GM12878 (cell line): ENCODE measurements around the gene RPS16. TPM values are rescaled to one million over a fixed set of nuclear protein-coding genes. Genes with fewer than 3 reads are reported as not detected.

Experiments
- ATAC-seq: fragments of 200-7000 bp; cut with Tn5 transposase; 3 replicates; pipeline ENCODE4 v1.9.1; 2020; ENCODE audit warnings: mild to moderate bottlenecking, moderate library complexity
- BruUV-seq: library from RNA; stranded (reverse); fragments of 400-500 nt; replicated peaks from 2 replicates; lab custom pipeline; 2021; lab: Mats Ljungman, UMichigan
- CTCF ChIA-PET: fragments of 300-600 bp; sonication (Branson Sonifier 250); formaldehyde crosslinking; extraction: SDS; loops from one replicate; lab custom pipeline; 2021; ENCODE audit warnings: inconsistent platforms; lab: Yijun Ruan, JAX
- POLR2A ChIA-PET: fragments of 350-600 bp; formaldehyde crosslinking; extraction: SDS; loops from one replicate; lab custom pipeline; 2021; ENCODE audit warnings: inconsistent platforms; lab: Charles Lee
- RAD21 ChIA-PET: fragments of 300-600 bp; sonication (Branson Sonifier 250); formaldehyde crosslinking; loops from one replicate; lab custom pipeline; 2023; ENCODE audit warnings: antibody characterized with exemption; ENCODE audit not compliant: unreplicated experiment; lab: Charles Lee
- SMC1A ChIA-PET: fragments of 300-600 bp; sonication (Branson Sonifier 250); formaldehyde crosslinking; loops from one replicate; lab custom pipeline; 2023; ENCODE audit not compliant: unreplicated experiment, uncharacterized antibody; lab: Charles Lee
- DNase-seq: peaks from one replicate; pipeline ENCODE4 v3.0.0-alpha.2; 2011; ENCODE audit warnings: low read depth, low spot score
- FAIRE-seq: peaks from 3 replicates; lab custom pipeline; 2011; peaks lifted over from hg19 to GRCh38; lab: Jason Lieb, UNC
- H2AFZ ChIP-seq: 2 replicates; pipeline ENCODE4 v1.6.0; 2011; ENCODE audit warnings: low read depth, low read length, control low read depth; ENCODE audit not compliant: control insufficient read depth
- H3K27ac ChIP-seq: 2 replicates; pipeline ENCODE4 v1.5.1; 2011; ENCODE audit warnings: control low read depth; ENCODE audit not compliant: control insufficient read depth, insufficient read depth
- H3K27me3 ChIP-seq, 2 experiments: replicated peaks in 1 of 2; 2 replicates each; pipeline versions ENCODE4 v1.6.0 to v1.6.1; 2011; ENCODE audit warnings: low read length in 1 of 2; ENCODE audit not compliant: control insufficient read depth in 2 of 2, insufficient read depth in 2 of 2
- H3K36me3 ChIP-seq, 2 experiments: 2 replicates each; pipeline ENCODE4 v1.5.1; 2011; ENCODE audit warnings: low read length in 1 of 2; ENCODE audit not compliant: control insufficient read depth in 2 of 2, insufficient read depth in 2 of 2
- H3K4me1 ChIP-seq: 2 replicates; pipeline ENCODE4 v1.6.1; 2011; ENCODE audit warnings: mild to moderate bottlenecking, low read length, moderate library complexity, mixed read lengths; ENCODE audit not compliant: control insufficient read depth, insufficient read depth
- H3K4me2 ChIP-seq: 2 replicates; pipeline ENCODE4 v1.6.0; 2011; ENCODE audit warnings: control low read depth; ENCODE audit not compliant: control insufficient read depth, insufficient read depth
- H3K4me3 ChIP-seq: fragments of 200-600 bp; sonication (generic); 2 replicates; pipeline ENCODE4 v1.5.1; 2016
- H3K79me2 ChIP-seq: 2 replicates; pipeline ENCODE4 v1.6.0; 2011; ENCODE audit warnings: low read length; ENCODE audit not compliant: control insufficient read depth, insufficient read depth
- H3K9ac ChIP-seq: 2 replicates; pipeline ENCODE4 v1.8.0; 2011; ENCODE audit warnings: low read length, control low read depth, mixed read lengths; ENCODE audit not compliant: control insufficient read depth, insufficient read depth
- H3K9me3 ChIP-seq: replicated peaks from 3 replicates; pipeline ENCODE4 v1.5.1; 2011; ENCODE audit warnings: mild to moderate bottlenecking, low read length; ENCODE audit not compliant: control insufficient read depth, insufficient read depth
- H4K20me1 ChIP-seq: 2 replicates; pipeline ENCODE4 v1.6.0; 2011; ENCODE audit not compliant: control insufficient read depth, insufficient read depth
- CBFB ChIP-seq: IDR thresholded peaks from 2 replicates; pipeline ENCODE4 v1.6.1; 2016; ENCODE audit warnings: antibody characterized with exemption, low read depth
- EED ChIP-seq: sonication (generic); IDR thresholded peaks from 2 replicates; pipeline ENCODE4 v1.6.1; 2016; ENCODE audit warnings: antibody characterized with exemption, low read depth
- FOXK2 ChIP-seq: fragments of 450-650 bp; IDR thresholded peaks from 2 replicates; pipeline ENCODE4 v1.6.1; 2017; ENCODE audit warnings: mild to moderate bottlenecking, moderate library complexity
- HDAC2 ChIP-seq: fragments of 200-600 bp; sonication (generic); IDR thresholded peaks from 2 replicates; pipeline ENCODE4 v1.6.1; 2017
- HDAC6 ChIP-seq: fragments of 200-600 bp; sonication (generic); IDR thresholded peaks from one replicate; pipeline ENCODE4 v1.8.0; 2017; ENCODE audit warnings: antibody characterized with exemption; ENCODE audit not compliant: unreplicated experiment
- HDGF ChIP-seq: fragments of 450-650 bp; IDR thresholded peaks from 2 replicates; pipeline ENCODE4 v1.6.1; 2016; ENCODE audit warnings: antibody characterized with exemption
- HSF1 ChIP-seq: fragments of 150-350 bp; IDR thresholded peaks from 2 replicates; pipeline ENCODE4 v1.6.1; 2014; ENCODE audit warnings: mild to moderate bottlenecking, low read depth, low read length
- JUND ChIP-seq: IDR thresholded peaks from 2 replicates; pipeline ENCODE4 v1.6.1; 2012; ENCODE audit warnings: low read depth, mild to moderate bottlenecking, low read length, improper control_type of control experiment, moderate library complexity
- MTA2 ChIP-seq: fragments of 450-650 bp; IDR thresholded peaks from 2 replicates; pipeline ENCODE4 v1.6.1; 2016; ENCODE audit warnings: low read depth, mild to moderate bottlenecking, moderate library complexity
- PBX3 ChIP-seq: IDR thresholded peaks from 2 replicates; pipeline ENCODE4 v1.6.1; 2011; ENCODE audit warnings: mild to moderate bottlenecking, low read depth, low read length, moderate library complexity; ENCODE audit not compliant: insufficient replicate concordance
- POLR2A ChIP-seq: IDR thresholded peaks from 2 replicates; pipeline ENCODE4 v1.6.1; 2011; ENCODE audit warnings: low read depth, mild to moderate bottlenecking, low read length
- RAD21 ChIP-seq: IDR thresholded peaks from 2 replicates; pipeline ENCODE4 v1.6.1; 2011; ENCODE audit warnings: mild to moderate bottlenecking, low read depth, low read length, moderate library complexity; ENCODE audit not compliant: insufficient read depth
- SMARCA5 ChIP-seq: fragments of 450-650 bp; IDR thresholded peaks from 2 replicates; pipeline ENCODE4 v1.6.1; 2017; ENCODE audit warnings: mild to moderate bottlenecking
- YBX1 ChIP-seq: fragments of 450-650 bp; IDR thresholded peaks from 2 replicates; pipeline ENCODE4 v1.6.1; 2016; ENCODE audit warnings: antibody characterized with exemption
- WGBS: methylation state at CpG from one replicate; pipeline ENCODE4 v1.1.6; 2016; ENCODE audit warnings: low lambda C conversion rate; ENCODE audit not compliant: insufficient replicate concordance, insufficient coverage; ENCODE audit errors: missing lambda C conversion rate; 5-methylcytosine and 5-hydroxymethylcytosine counted together
- in situ Hi-C: fragments of 300-500 bp; cut with MboI; formaldehyde crosslinking; loops from 9 replicates; pipeline ENCODE4 v1.14.3; 2018; ENCODE audit warnings: mixed read lengths
- intact Hi-C: fragments of 100-400 bp; cut with micrococcal nuclease; formaldehyde crosslinking; loops from one replicate; pipeline ENCODE4 v1.14.2; 2022; ENCODE audit not compliant: unreplicated experiment
- polyA plus RNA-seq, 11 experiments: library from polyadenylated mRNA; depleted of rRNA in 4 of 11; unstranded in 6 of 11; stranded (reverse) in 5 of 11; fragments of >200 nt; fragmentation: Nextera tagmentation in 4 of 11; fragmentation: Illumina TruSeq in 1 of 11; extraction: Ambion mirVana in 4 of 11; extraction: Trizol in 1 of 11; gene quantifications; 1 replicate in 1 of 11; 2 replicates in 10 of 11; pipeline versions ENCODE4 v1.2.1 to v1.2.3, GENCODE V29; 2011 to 2016; ENCODE audit warnings: inconsistent platforms in 2 of 11, missing spikeins in 2 of 11, low read depth in 1 of 11
- total RNA-seq, 4 experiments: library from RNA; depleted of rRNA in 3 of 4; stranded (reverse); fragments of >200 nt in 3 of 4; fragmentation: Illumina TruSeq in 1 of 4; extraction: Trizol in 1 of 4; gene quantifications; 2 replicates each; pipeline versions ENCODE4 v1.2.1 to v1.2.3, GENCODE V29; 2013 to 2021

RPS16 gene
- total and polyA plus RNA-seq, 10 of the 15 experiments (the other 5 are each of a cell fraction or from before 2014, with no cell fraction given), result 148 to 4,810 (median 2,343) TPM

GRCh38 chr19:39425744-39426143, 10.0 kb downstream of the RPS16 start:
- POLR2A ChIA-PET, result interaction anchor here (2.9 kb wide), 1 partner anchor 10 kb away, joined by 13 read pairs; the partner anchor contains the start of gene RPS16

GRCh38 chr19:39424934-39425333, 10.8 kb downstream of the RPS16 start:
- no peaks in the 10 kb centered on the region for H3K79me2 ChIP-seq
- no peak overlapping the region for H3K4me2 ChIP-seq
- H3K9me3 ChIP-seq, result no peaks in the 10 kb centered on the region
- no peak for DNase-seq
- ChIA-PET RAD21 (interaction anchor here (0.5 kb wide), 1 partner anchor 409 kb away, joined by 3 read pairs; the partner anchor contains the start of gene DYRK1B), CTCF (no interaction called here), POLR2A (interaction anchor here (2.9 kb wide), 1 partner anchor 11 kb away, joined by 13 read pairs; the partner anchor contains the start of gene RPS16), SMC1A (interaction anchor here (1.1 kb wide), 1 partner anchor 13 kb away, joined by 5 read pairs; the partner anchor contains the start of gene PLEKHG2)
- H3K4me3 ChIP-seq, result no peak overlapping the region
- no peak overlapping the region for H2AFZ ChIP-seq
- H3K4me1 ChIP-seq, result no peaks in the 10 kb centered on the region
- no TSS peak for BruUV-seq
- no peak overlapping the region for H3K9ac ChIP-seq
- TF ChIP-seq SMARCA5 (no peak), HDAC6 (no peak), RAD21 (no peak), FOXK2 (no peak), CBFB (no peak), JUND (no peak), EED (no peak), YBX1 (no peak), HDGF (no peak), PBX3 (no peak), MTA2 (no peak), HSF1 (no peak)
- in situ Hi-C loops (no loop called here), intact Hi-C loops (no loop called here)
- ATAC-seq, result no peak
- 78% methylated on average over 16 of the region's 16 CpGs for WGBS
- H3K36me3 ChIP-seq, result peaks cover 4 to 16% of the 10 kb centered on the region in 2 experiments; a peak in 3 of 4 replicates
- H3K27ac ChIP-seq, result no peak overlapping the region
- H4K20me1 ChIP-seq, result no peaks in the 10 kb centered on the region
- no peak for FAIRE-seq
- H3K27me3 ChIP-seq, result no peaks in the 10 kb centered on the region

More at GRCh38 chr19:39425744-39426143, 10.0 kb downstream of the RPS16 start:
- Histone ChIP-seq H3K79me2 (no peaks in the 10 kb centered on the region), H3K27ac (no peak overlapping the region), H3K9me3 (no peaks in the 10 kb centered on the region), H4K20me1 (no peaks in the 10 kb centered on the region), H2AFZ (no peak overlapping the region), H3K4me2 (no peak overlapping the region), H3K9ac (no peak overlapping the region), H3K36me3 (peaks cover 4 to 16% of the 10 kb centered on the region in 2 experiments; a peak in 3 of 4 replicates), H3K27me3 (no peaks in the 10 kb centered on the region), H3K4me1 (peaks cover 5% of the 10 kb centered on the region), H3K4me3 (no peak overlapping the region)
- BruUV-seq, result no TSS peak
- no peak for ATAC-seq
- in situ Hi-C loops (no loop called here), intact Hi-C loops (no loop called here)
- CTCF ChIA-PET, result no interaction called here
- 93% methylated on average over 7 of the region's 7 CpGs for WGBS
- DNase-seq, result no peak
- no peak for FAIRE-seq
- no peak for TF ChIP-seq HDAC2
- TF ChIP-seq POLR2A, result peak; percentile 39
- SMC1A ChIA-PET, result interaction anchor here (1.1 kb wide), 1 partner anchor 14 kb away, joined by 5 read pairs; the partner anchor contains the start of gene PLEKHG2
- RAD21 ChIA-PET, result no interaction called here
